UCSD-AML1 (cell line): Measurements from ENCODE around the gene PINK1.
A peak's percentile ranks its signal among the peaks of the same experiment; 100 is the strongest.

ENCODE experiments used
- DNase-seq: peaks from one replicate; lab custom pipeline; 2025; ENCODE audit not compliant: unreplicated experiment; lab: John Stamatoyannopoulos, UW

PINK1 gene

DNA sequence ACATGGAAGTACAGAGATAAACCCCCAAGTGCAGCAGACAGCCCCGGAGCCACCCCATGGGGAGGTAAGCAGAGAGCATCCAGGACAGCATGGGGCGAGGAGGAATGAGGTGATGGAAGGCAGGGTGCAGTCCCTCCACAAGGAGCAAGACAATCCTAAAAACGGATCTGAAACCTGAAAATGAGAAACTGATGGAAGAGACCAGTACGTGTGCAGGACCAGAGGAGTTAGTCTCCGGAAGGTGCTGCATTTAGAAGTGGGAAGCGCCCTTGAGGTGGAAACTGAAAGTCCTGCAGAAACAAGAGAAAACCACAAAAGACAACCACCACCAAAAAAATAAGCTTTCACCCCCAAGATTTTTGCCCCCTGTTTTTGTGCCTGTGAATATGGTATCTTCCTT is 45.3 kb downstream of the PINK1 start:
- DNase-seq, result no peak

DNA sequence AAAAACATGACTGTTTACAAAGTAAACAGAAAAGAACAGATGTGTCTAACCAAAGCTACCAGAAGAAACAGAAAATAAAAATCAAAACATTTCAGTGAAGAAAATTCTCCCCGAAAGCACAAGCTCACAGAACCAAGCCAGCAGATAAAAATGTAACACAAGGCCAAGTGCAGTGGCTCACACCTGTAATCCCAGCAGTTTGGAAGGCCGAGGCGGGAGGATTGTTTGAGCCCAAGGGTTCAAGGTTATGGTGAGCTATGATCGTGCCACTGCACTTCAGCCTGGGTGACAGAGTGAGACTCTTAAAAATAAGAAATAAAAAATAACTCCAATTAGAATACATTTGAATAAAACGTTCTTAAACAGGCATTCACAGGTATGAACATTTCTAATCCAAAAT is 47.0 kb downstream of the PINK1 start:
- no peak for DNase-seq

DNA sequence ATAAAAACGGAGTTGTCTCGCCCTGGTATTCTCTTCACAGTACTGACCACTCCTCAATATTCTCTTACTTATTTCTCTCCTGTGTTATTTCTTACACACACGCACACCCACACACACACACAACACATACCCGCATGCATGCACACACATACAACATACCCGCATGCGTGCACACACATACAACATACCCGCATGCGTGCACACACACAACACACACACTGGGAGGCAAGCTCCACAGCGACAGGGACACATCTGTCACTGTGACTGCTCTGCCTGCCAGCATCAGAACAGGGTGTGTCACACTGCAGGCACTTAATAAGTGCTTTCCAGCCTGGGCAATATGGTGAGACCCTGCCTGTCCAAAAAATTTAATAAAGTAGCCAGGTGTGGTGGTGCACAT is 48.7 kb downstream of the PINK1 start:
- no peak for DNase-seq

DNA sequence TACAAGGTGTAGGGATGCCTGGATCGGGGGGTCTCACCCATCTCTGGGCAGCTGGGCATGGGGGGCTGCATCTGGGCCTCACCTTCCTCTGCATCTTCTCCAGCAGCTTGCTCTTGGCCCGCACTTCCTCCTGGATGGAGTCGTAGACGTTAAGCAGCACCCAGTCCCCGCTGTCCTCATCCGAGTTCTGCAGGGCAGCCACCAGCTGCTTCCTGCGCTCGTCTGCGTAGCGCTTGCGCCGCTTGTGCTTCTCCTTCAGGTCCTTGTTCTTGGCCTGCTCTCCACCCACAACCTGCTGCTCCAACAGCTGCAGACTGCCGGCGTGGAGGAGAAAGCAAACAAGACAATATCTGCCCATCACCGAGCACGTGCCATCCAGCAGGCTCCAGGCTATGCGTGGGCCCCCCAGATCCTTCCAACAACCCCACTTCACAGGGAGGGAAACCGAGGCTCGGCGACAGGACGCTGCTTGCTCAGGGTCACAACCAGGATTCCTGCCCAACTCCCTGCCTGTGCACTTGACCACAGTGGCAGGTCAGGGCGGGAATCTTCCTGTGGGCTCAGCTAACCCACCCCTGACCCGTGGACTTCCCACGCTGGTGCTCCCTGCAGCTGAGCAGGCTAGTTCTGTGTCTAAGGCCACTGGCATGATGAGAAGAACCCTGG is 49.4 kb downstream of the PINK1 start:
- DNase-seq, result peak; percentile 75

GRCh38 chr1:20683614-20684013 is 50.4 kb downstream of the PINK1 start:
- DNase-seq, result no peak

- DNase-seq, result no peak
These were observed 50.9 kb downstream of the PINK1 start for GRCh38 chr1:20684050-20684620.

DNA sequence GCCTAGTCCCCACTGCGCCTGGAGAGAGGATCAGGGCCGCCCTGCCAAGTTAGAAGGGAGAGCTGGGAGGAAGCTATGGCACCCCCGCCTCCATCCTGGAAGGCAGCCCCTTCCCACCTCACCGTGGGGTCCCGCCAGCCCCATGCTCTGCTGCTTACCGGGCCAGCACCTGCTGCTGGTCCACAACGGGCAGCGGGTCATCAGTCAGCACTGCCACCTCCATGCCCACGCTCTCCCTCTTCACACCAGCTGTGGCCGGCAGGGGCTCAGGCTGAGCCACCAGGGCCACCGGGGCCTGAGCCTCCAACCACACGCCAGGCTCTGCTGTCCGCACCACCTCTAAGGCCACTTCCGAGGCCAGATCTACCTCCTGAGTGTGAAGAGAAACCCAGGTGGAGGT is 51.4 kb downstream of the PINK1 start:
- DNase-seq, result no peak

GRCh38 chr1:20685099-20685662 is 51.9 kb downstream of the PINK1 start:
- DNase-seq, result peak; percentile 55

- no peak for DNase-seq
These were observed 52.5 kb downstream of the PINK1 start for GRCh38 chr1:20685741-20686140.

GRCh38 chr1:20686883-20687725 is 53.8 kb downstream of the PINK1 start:
- DNase-seq, result no peak

DNA sequence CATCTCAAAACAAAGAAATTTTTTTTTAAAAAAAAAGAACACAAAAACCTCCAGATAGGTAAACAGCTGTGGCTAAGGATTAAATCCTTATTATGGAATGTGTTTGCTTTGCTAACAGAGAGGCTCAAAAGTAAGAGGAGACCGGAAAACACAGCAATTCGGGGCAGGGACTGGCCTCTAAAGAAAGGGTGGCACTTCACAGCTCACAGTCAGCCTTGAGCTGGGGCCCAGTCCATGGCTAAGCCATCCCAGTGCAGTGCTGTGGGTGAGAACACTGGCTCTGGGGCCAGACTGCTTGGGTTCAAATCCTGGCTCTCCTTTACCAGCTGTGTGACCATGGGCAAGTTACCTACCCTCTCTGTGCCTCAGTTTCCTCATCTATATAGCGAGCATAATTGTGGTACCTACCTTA is 56.4 kb downstream of the PINK1 start:
- no peak for DNase-seq

DNA sequence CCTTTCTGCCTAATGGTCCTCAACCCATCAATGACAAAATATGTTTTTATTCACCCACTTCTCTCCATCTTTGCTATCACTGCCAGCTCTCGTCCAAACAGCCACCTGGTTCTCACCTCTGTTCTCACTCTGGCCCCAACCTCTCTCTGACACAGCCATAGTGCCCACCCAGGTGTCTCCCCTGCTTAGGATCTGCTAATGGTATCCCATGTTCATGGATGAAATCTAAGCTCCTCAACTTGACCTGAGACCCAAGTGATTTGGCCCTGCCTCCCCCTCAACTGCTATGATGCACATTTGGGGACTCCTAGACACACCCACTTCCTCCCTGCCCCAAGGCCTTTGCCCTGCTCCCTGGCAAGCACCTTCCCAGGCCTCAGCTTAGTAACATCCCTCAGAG is 58.6 kb downstream of the PINK1 start:
- DNase-seq, result no peak

GRCh38 chr1:20693623-20694022 is 60.4 kb downstream of the PINK1 start:
- no peak for DNase-seq

GRCh38 chr1:20695515-20695914 is 62.3 kb downstream of the PINK1 start:
- no peak for DNase-seq

DNA sequence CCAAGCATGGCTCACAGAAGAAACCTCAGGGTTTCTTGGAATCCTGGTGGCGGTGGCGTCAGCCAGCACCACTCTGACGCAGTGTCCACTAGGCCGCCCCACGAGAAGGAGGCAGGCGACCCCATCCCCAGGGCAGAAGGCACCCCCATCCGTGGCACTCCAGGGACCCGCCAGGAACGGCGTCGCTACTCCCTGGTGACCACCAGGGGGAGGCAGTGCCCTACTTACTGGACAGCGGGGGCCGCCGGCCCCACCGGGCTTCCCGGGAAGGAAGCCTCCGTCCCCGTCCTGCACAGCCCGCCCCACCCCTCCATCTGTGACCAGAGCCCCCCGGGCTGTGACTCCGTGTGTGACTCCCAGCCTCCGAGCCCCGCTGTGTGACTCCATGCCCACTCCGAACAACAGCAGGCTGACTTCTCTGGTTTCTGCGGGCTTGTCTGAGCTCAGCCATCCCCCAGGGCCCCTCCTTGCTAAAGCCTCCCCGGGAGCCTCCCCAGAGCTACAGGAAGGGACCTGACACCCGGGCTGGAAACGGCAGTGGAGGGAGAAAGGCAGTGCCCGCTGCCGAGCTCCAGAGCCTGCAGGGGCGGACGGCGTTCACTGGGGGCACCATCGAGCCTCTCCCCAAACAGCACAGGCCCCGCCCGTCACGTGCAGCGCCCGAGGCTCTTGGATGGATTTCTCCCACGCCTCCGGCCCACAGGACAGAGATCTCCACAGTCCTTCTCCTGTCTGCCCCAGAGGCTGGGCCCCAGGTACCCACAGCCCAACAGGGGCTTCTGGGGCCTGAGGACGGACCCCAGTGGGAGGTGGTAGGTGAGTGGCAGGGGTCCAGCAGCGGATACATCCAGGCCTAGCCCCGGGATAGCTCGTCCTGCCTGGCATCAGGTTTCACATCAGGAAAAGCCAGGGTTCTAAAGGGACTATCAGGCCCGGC is 63.4 kb downstream of the PINK1 start:
- DNase-seq, result peak; percentile 87

DNA sequence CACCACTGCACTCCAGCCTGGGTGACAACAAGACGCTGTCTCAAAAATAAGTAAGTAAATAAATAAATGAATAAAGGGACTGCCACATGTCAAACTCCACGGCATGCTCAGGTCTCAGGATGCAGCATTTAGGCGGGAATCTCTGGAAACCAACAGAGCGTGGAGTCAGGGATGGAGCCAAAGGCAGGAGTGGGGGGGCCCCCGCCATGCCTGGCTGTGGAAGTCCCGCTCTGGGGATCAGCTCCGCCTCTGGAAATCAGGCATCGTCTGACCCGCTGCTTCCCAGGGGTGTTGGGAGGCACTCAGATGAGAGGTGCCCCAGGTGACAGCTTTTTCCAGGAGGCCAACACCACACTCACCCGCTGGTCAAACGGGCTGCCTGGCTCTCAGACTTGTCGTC is 64.3 kb downstream of the PINK1 start:
- DNase-seq, result no peak

- no peak for DNase-seq
These were observed 65.1 kb downstream of the PINK1 start for GRCh38 chr1:20698195-20698910.

GRCh38 chr1:20699558-20699957 is 66.3 kb downstream of the PINK1 start:
- no peak for DNase-seq

DNA sequence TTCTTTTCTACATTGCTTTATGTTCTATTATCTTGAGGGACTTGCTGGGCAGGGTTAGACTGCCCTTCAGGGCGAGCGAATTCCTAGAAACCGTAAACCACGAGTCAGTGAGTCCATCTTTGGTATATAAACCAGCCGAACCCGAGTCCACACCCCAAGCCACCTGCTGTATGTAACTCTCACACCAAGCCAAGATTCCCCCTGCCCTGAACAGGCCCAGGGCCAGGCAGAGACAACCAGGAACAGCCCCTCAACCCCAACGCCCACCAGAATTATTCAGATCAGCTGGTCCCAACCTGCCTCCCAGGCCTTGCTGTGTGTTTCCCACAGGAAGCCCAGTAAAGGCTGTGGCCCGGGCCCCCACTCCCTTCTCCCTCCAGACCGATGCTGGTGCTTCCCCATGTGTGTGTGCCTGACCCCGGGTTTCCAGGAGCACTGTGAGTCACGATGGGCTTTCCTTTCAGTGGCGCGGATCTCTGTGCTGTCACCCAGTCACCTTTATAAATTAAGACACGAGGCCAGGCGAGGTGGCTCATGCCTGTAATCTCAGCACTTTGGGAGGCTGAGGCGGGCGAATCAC is 67.5 kb downstream of the PINK1 start:
- no peak for DNase-seq
